Measurements from ENCODE around the gene IPO13. TPM values are rescaled to one million over a fixed set of nuclear protein-coding genes. Genes with fewer than 3 reads are reported as not detected.
A peak's percentile ranks its signal among the peaks of the same experiment; 100 is the strongest.

Gene IPO13
- total RNA-seq, 4 donors from 2014 or later = 19.3 to 32.4 (median 20.5) TPM

GRCh38 chr1:43975249-43975961, 28.7 kb downstream of the IPO13 start:
- H3K4me1 ChIP-seq = peaks cover 48 to 74% (median 53%) of the 10 kb centered on the region in 3 donors
- intact Hi-C loops (cut with DNase I) = no loop called here
- TF ChIP-seq POLR2A (IDR thresholded peaks at IDR 0.05) (no peak), CTCF (IDR thresholded peaks at IDR 0.05) (peak in 1 of 6 experiments; percentile 0)
- H3K4me3 ChIP-seq = peak overlapping the region; percentile 62 to 99 (median 86)
- no peak for DNase-seq
- peak overlapping the region; percentile 89 to 98 (median 96) for H3K27ac ChIP-seq
- peaks cover 12 to 48% (median 20%) of the 10 kb centered on the region in 3 donors for H3K36me3 ChIP-seq
- WGBS, 2 donors = 1 to 2% methylated on average over 15 to 17 of the region's 34 CpGs
- H3K9me3 ChIP-seq = no peaks in the 10 kb centered on the region
- no peaks in the 10 kb centered on the region for H3K27me3 ChIP-seq

DNA sequence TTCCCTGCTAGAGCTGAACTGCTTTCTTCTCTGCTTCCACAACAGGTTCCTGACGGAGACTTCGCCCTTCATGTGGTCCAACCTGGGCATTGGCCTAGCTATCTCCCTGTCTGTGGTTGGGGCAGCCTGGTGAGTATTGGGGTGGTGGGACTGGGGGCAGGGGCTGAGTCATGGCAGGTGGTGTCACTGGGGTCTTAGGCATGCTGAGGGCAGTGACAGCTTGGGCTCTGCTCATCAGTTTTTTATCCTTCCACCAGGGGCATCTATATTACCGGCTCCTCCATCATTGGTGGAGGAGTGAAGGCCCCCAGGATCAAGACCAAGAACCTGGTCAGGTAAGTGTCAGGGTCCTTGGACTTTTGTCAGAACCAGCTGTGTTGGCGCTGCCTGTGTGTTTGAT, 29.3 kb downstream of the IPO13 start:
- intact Hi-C loops (cut with DNase I) = no loop called here
- 90 to 100% methylated on average over 2 to 3 of the region's 4 CpGs for WGBS, 2 donors
- TF ChIP-seq CTCF (IDR thresholded peaks at IDR 0.05) (no peak), POLR2A (IDR thresholded peaks at IDR 0.05) (no peak)
- Histone ChIP-seq H3K4me1 (peaks cover 48 to 74% (median 53%) of the 10 kb centered on the region in 3 donors), H3K27ac (peak overlapping the region in 3 of 4 donors; percentile 89 to 98 (median 97)), H3K36me3 (peaks cover 12 to 45% (median 20%) of the 10 kb centered on the region in 3 donors), H3K4me3 (peak overlapping the region; percentile 62 to 99 (median 86)), H3K27me3 (no peaks in the 10 kb centered on the region), H3K9me3 (no peaks in the 10 kb centered on the region)
- DNase-seq = no peak

GRCh38 chr1:43976890-43977289, 30.1 kb downstream of the IPO13 start:
- no peak overlapping the region for H3K27ac ChIP-seq
- peaks cover 12 to 45% (median 20%) of the 10 kb centered on the region in 3 donors for H3K36me3 ChIP-seq
- no peak overlapping the region for H3K4me3 ChIP-seq
- peaks cover 50 to 74% (median 53%) of the 10 kb centered on the region in 3 donors for H3K4me1 ChIP-seq
- H3K27me3 ChIP-seq = no peaks in the 10 kb centered on the region
- H3K9me3 ChIP-seq = no peaks in the 10 kb centered on the region
- 93 to 100% methylated on average over 6 to 8 of the region's 8 CpGs for WGBS, 2 donors
- DNase-seq = no peak
- TF ChIP-seq CTCF (IDR thresholded peaks at IDR 0.05) = no peak
- no peak for TF ChIP-seq POLR2A (IDR thresholded peaks at IDR 0.05)
- intact Hi-C loops (cut with DNase I) = no loop called here

- TF ChIP-seq CTCF (IDR thresholded peaks at IDR 0.05) (no peak), POLR2A (IDR thresholded peaks at IDR 0.05) (no peak)
- Histone ChIP-seq H3K9me3 (no peaks in the 10 kb centered on the region), H3K4me1 (peaks cover 50 to 76% (median 53%) of the 10 kb centered on the region in 3 donors), H3K27me3 (no peaks in the 10 kb centered on the region), H3K27ac (no peak overlapping the region), H3K36me3 (peaks cover 12 to 45% (median 20%) of the 10 kb centered on the region in 3 donors), H3K4me3 (no peak overlapping the region)
- DNase-seq = no peak
- intact Hi-C loops (cut with DNase I) = no loop called here
- 71 to 87% methylated on average over 7 to 9 of the region's 9 CpGs for whole genome bisulfite sequencing, 2 donors
These were observed 30.9 kb downstream of the IPO13 start for GRCh38 chr1:43977376-43978263.

- H3K4me3 ChIP-seq = peak overlapping the region in 2 of 4 donors; percentile 87 to 94
- 44 to 90% methylated on average over 2 of the region's 5 CpGs for WGBS, 2 donors
- H3K4me1 ChIP-seq = peaks cover 50 to 76% (median 53%) of the 10 kb centered on the region in 3 donors
- DNase-seq = no peak
- H3K27ac ChIP-seq = peak overlapping the region in 1 of 4 donors; percentile 68
- TF ChIP-seq CTCF (IDR thresholded peaks at IDR 0.05) (no peak), POLR2A (IDR thresholded peaks at IDR 0.05) (no peak)
- H3K9me3 ChIP-seq = no peaks in the 10 kb centered on the region
- H3K27me3 ChIP-seq = no peaks in the 10 kb centered on the region
- H3K36me3 ChIP-seq = peaks cover 12 to 47% (median 18%) of the 10 kb centered on the region in 3 donors
- intact Hi-C loops (cut with DNase I) = no loop called here
These were observed 31.5 kb downstream of the IPO13 start for GRCh38 chr1:43978264-43978550.

Measured in esophagus squamous epithelium (tissue), 5 donors.